HFF-Myc (cell line): ENCODE results near the gene GFOD2.

Experiments
- DNase-seq: peaks from one replicate; pipeline ENCODE4 v3.0.0-alpha.2; 2011; ENCODE audit warnings: low read depth; ENCODE audit errors: extremely low read depth
- H3K4me3 ChIP-seq: replicated peaks from 2 replicates; pipeline ENCODE4 v1.5.1; 2011; ENCODE audit warnings: low read depth, mild to moderate bottlenecking, control low read depth, low read length
- TF ChIP-seq, protein P1 (sequence below): IDR thresholded peaks from 2 replicates; pipeline ENCODE4 v1.5.1; 2012; ENCODE audit warnings: mild to moderate bottlenecking, low read depth, low read length, control low read depth; ENCODE audit errors: missing control alignments

The GFOD2 gene

DNA sequence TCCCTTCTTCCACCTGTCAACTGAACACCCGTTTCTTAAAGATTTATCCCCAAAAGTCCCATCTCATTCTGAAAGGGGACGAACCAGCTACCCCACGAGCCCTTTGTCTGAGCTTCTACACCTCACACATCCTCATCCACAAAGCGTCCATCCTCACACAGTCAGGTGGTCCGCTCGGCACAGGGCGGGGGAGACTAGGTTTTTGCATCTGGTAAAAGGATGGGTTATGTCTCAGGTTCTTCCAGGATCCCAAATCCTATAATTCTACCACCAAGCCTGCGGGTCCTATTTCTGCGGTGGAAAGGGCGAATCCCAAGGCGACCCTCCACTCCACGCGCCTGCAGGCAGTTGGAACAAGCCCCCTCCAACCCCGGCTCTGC lies 458 bp downstream of the GFOD2 start:
- peak overlapping the region; percentile 96 for H3K4me3 ChIP-seq
- DNase-seq: no peak
- TF ChIP-seq, protein P1, sequence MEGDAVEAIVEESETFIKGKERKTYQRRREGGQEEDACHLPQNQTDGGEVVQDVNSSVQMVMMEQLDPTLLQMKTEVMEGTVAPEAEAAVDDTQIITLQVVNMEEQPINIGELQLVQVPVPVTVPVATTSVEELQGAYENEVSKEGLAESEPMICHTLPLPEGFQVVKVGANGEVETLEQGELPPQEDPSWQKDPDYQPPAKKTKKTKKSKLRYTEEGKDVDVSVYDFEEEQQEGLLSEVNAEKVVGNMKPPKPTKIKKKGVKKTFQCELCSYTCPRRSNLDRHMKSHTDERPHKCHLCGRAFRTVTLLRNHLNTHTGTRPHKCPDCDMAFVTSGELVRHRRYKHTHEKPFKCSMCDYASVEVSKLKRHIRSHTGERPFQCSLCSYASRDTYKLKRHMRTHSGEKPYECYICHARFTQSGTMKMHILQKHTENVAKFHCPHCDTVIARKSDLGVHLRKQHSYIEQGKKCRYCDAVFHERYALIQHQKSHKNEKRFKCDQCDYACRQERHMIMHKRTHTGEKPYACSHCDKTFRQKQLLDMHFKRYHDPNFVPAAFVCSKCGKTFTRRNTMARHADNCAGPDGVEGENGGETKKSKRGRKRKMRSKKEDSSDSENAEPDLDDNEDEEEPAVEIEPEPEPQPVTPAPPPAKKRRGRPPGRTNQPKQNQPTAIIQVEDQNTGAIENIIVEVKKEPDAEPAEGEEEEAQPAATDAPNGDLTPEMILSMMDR: no peak

GRCh38 chr16:67716097-67716496 lies 3.0 kb downstream of the GFOD2 start:
- TF ChIP-seq, protein P1: no peak
- DNase-seq: no peak
- no peak overlapping the region for H3K4me3 ChIP-seq

DNA sequence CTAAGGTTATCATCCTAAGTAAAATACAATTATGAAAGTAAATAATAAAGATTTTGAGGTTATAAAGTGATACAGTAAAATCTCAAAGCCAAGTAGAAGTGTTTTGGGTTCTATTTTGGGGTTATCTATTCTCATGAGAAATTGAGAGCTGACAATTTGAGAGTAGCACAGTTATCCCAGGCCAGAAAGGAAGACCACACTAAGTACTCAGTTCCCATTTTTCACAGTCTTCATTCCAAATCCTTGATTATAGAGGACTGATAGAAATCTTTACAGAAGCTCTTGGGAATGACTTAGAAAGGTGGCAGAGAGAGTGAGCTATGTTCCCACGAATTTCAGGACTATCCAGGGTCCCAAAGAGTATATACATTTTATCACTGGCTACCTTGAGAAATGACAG lies 4.6 kb downstream of the GFOD2 start:
- TF ChIP-seq, protein P1: no peak
- no peak overlapping the region for H3K4me3 ChIP-seq
- no peak for DNase-seq

- no peak for DNase-seq
- no peak overlapping the region for H3K4me3 ChIP-seq
- TF ChIP-seq, protein P1: no peak
Observed at GRCh38 chr16:67713647-67714273, 5.4 kb downstream of the GFOD2 start.

DNA sequence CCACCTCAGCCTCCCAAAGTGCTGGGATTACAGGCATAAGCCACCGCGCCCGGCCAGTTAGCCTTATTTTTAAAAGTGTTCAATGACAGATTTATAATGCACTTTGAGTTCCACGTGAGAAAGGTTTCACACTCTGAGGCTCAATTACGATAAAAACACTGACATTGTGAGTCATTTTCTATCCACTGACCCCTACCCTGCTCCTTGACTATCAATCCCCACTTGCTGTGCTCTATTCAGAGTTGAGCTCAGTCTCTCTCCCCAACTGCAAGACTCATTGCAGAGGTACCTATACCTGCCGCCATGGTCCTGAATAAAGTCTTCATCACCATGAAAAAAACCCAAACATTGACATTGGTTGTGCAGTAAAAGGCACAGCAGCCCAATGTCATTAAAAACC lies 8.5 kb downstream of the GFOD2 start:
- TF ChIP-seq, protein P1: no peak
- no peak overlapping the region for H3K4me3 ChIP-seq
- no peak for DNase-seq

DNA sequence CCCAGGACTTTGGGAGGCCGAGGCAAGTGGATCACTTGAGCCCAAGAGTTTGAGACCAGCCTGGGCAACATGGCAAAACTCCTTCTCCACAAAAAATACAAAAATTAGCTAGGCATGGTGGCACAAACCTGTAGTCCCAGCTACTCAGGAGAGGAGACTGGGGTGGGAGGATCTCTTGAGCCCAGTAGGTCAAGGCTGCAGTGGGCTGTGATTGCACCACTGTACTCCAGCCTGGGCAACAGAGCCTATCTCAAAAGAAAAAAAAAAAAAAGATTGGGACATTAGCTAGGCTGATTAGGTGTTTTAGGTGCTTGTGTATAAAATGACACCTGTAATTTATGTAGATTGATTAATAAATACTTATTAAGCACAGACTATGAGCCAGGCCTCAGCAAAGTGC lies 10.1 kb downstream of the GFOD2 start:
- no peak overlapping the region for H3K4me3 ChIP-seq
- TF ChIP-seq, protein P1: no peak

GRCh38 chr16:67708368-67708771 lies 10.7 kb downstream of the GFOD2 start:
- no peak for DNase-seq
- TF ChIP-seq, protein P1: no peak
- H3K4me3 ChIP-seq: no peak overlapping the region

More for the DNA sequence above, 10.1 kb downstream of the GFOD2 start:
- no peak for DNase-seq
